Fibroblast of lung (primary cell): ENCODE results near the gene SOX13. TPM values are rescaled to one million over a fixed set of nuclear protein-coding genes. Genes with fewer than 3 reads are reported as not detected.

Experiments
- DNase-seq, 2 donors: peaks; one replicate each; pipeline versions ENCODE4 v3.0.0 to v3.0.0-alpha.2; 2010; ENCODE audit warnings: low read depth in 2 of 2
- H2AFZ ChIP-seq: 2 replicates; pipeline ENCODE4 v1.5.1; 2012; ENCODE audit warnings: low read length, control low read depth, inconsistent platforms
- H3K27ac ChIP-seq: 2 replicates; pipeline ENCODE4 v1.5.1; 2011; ENCODE audit warnings: low read length, control low read depth; ENCODE audit not compliant: insufficient read depth
- H3K27me3 ChIP-seq: 2 replicates; pipeline ENCODE4 v1.5.1; 2011; ENCODE audit warnings: mild to moderate bottlenecking, low read length; ENCODE audit not compliant: control insufficient read depth, insufficient read depth
- H3K36me3 ChIP-seq: 2 replicates; pipeline ENCODE4 v1.5.1; 2011; ENCODE audit warnings: low read length; ENCODE audit not compliant: control insufficient read depth, insufficient read depth
- H3K4me1 ChIP-seq: 2 replicates; pipeline ENCODE4 v1.5.1; 2011; ENCODE audit warnings: low read length; ENCODE audit not compliant: control insufficient read depth, insufficient read depth; ENCODE audit errors: extremely low read depth
- H3K4me2 ChIP-seq: 2 replicates; pipeline ENCODE4 v1.5.1; 2011; ENCODE audit warnings: low read length, control low read depth; ENCODE audit not compliant: insufficient read depth; ENCODE audit errors: extremely low read depth
- H3K4me3 ChIP-seq, 4 experiments: fragments of 200-600 bp in 1 of 4; sonication (generic) in 1 of 4; replicated peaks in 1 of 4; 2 replicates each; pipeline ENCODE4 v1.5.1; 2011 to 2016; ENCODE audit warnings: low read length in 4 of 4, low read depth in 3 of 4, mild to moderate bottlenecking in 3 of 4, control low read depth in 2 of 4, inconsistent platforms in 1 of 4, mixed read lengths in 1 of 4; ENCODE audit not compliant: insufficient read depth in 1 of 4; ENCODE audit errors: control extremely low read depth in 1 of 4
- H3K79me2 ChIP-seq: 2 replicates; pipeline ENCODE4 v1.5.1; 2012; ENCODE audit warnings: mild to moderate bottlenecking, low read length, inconsistent platforms; ENCODE audit not compliant: control insufficient read depth, insufficient read depth
- H3K9ac ChIP-seq: 2 replicates; pipeline ENCODE4 v1.5.1; 2011; ENCODE audit warnings: mild to moderate bottlenecking, low read length, control low read depth; ENCODE audit not compliant: insufficient read depth
- H3K9me3 ChIP-seq: 2 replicates; pipeline ENCODE4 v1.5.1; 2012; ENCODE audit warnings: low read depth, low read length; ENCODE audit not compliant: control insufficient read depth, insufficient read depth
- H4K20me1 ChIP-seq: 2 replicates; pipeline ENCODE4 v1.5.1; 2011; ENCODE audit warnings: low read length; ENCODE audit not compliant: control insufficient read depth, insufficient read depth; ENCODE audit errors: extremely low read depth
- CTCF ChIP-seq, 2 donors: IDR thresholded peaks in 1 of 2; conservative IDR thresholded peaks in 1 of 2; 1 replicate in 1 of 2; 2 replicates in 1 of 2; pipeline ENCODE4 v1.5.1; 2011 to 2012; ENCODE audit warnings: low read length in 2 of 2, control low read depth in 1 of 2, inconsistent platforms in 1 of 2, low read depth in 1 of 2, mild to moderate bottlenecking in 1 of 2
- EZH2 ChIP-seq: IDR thresholded peaks from 2 replicates; pipeline ENCODE4 v1.5.1; 2012; ENCODE audit warnings: low read length, control low read depth, mild to moderate bottlenecking; ENCODE audit errors: missing control alignments
- polyA plus RNA-seq, 2 donors: library from polyadenylated mRNA; depleted of rRNA in 1 of 2; stranded (reverse) in 1 of 2; unstranded in 1 of 2; fragments of >200 nt; gene quantifications; 2 replicates each; pipeline ENCODE4 v1.2.1, GENCODE V29; 2011 to 2012; ENCODE audit warnings: missing spikeins in 1 of 2
- total RNA-seq: library from RNA; depleted of rRNA; stranded (reverse); fragments of >200 nt; gene quantifications from 2 replicates; pipeline ENCODE4 v1.2.1, GENCODE V29; 2014

Gene SOX13
- total and polyA plus RNA-seq, 2 donors (not counting 1 experiment from before 2014, with no cell fraction given), result 2.0 to 5.5 TPM

- H4K20me1 ChIP-seq, result no peaks in the 10 kb centered on the region
- no peak for TF ChIP-seq CTCF (conservative IDR thresholded peaks at IDR 0.05 in 1 of 2, IDR thresholded peaks at IDR 0.05 in 1 of 2; ENCODE audit: low read depth in 1 of 2, low read length in 2 of 2)
- no peak for TF ChIP-seq EZH2
- no peak overlapping the region for H3K9ac ChIP-seq
- no peaks in the 10 kb centered on the region for H3K27me3 ChIP-seq
- H3K4me2 ChIP-seq, result no peak overlapping the region
- H3K27ac ChIP-seq, result no peak overlapping the region
- no peak overlapping the region for H3K4me3 ChIP-seq
- DNase-seq, result no peak
- no peaks in the 10 kb centered on the region for H3K79me2 ChIP-seq
- H3K9me3 ChIP-seq, result no peaks in the 10 kb centered on the region
- H3K36me3 ChIP-seq, result no peaks in the 10 kb centered on the region
- H2AFZ ChIP-seq, result no peak overlapping the region
- H3K4me1 ChIP-seq, result no peaks in the 10 kb centered on the region
Measured at GRCh38 chr1:204070895-204071294, 2.0 kb upstream of the SOX13 start.

DNA sequence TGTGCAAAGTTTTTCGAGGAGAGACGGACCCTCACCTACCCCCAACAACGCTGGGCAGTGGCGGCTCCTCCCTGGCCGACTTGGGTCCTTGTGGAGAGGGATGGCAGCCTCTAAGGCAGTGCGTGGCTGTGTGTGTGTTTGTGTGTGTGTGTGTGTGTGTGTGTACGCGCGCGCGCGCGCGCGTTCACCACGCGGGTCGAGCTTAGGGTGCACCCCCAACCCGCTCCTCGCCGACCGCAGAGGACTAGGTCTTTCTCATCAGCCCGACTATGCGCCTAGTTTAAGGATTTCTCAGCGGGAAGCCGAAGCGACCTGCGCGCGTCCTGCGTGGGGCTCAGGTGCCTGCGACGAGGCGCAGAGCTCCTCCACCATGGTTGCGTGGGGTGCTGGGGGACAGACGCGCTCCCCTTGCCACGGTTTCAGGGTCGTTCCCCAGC lies 940 bp downstream of the SOX13 start:
- H3K9ac ChIP-seq, result peak overlapping the region; percentile 67
- peak overlapping the region; percentile 94 for H3K4me2 ChIP-seq
- TF ChIP-seq CTCF (conservative IDR thresholded peaks at IDR 0.05 in 1 of 2, IDR thresholded peaks at IDR 0.05 in 1 of 2; ENCODE audit: low read depth in 1 of 2, low read length in 2 of 2) (no peak), EZH2 (no peak)
- no peaks in the 10 kb centered on the region for H3K9me3 ChIP-seq
- peak overlapping the region; percentile 46 to 72 (median 64) for H3K4me3 ChIP-seq
- DNase-seq, result peak; percentile 28 to 32
- H4K20me1 ChIP-seq, result no peaks in the 10 kb centered on the region
- H3K27me3 ChIP-seq, result no peaks in the 10 kb centered on the region
- peak overlapping the region; percentile 67 for H2AFZ ChIP-seq
- H3K79me2 ChIP-seq, result no peaks in the 10 kb centered on the region
- peak overlapping the region; percentile 52 for H3K27ac ChIP-seq
- H3K36me3 ChIP-seq, result no peaks in the 10 kb centered on the region
- peaks cover 17% of the 10 kb centered on the region for H3K4me1 ChIP-seq

DNA sequence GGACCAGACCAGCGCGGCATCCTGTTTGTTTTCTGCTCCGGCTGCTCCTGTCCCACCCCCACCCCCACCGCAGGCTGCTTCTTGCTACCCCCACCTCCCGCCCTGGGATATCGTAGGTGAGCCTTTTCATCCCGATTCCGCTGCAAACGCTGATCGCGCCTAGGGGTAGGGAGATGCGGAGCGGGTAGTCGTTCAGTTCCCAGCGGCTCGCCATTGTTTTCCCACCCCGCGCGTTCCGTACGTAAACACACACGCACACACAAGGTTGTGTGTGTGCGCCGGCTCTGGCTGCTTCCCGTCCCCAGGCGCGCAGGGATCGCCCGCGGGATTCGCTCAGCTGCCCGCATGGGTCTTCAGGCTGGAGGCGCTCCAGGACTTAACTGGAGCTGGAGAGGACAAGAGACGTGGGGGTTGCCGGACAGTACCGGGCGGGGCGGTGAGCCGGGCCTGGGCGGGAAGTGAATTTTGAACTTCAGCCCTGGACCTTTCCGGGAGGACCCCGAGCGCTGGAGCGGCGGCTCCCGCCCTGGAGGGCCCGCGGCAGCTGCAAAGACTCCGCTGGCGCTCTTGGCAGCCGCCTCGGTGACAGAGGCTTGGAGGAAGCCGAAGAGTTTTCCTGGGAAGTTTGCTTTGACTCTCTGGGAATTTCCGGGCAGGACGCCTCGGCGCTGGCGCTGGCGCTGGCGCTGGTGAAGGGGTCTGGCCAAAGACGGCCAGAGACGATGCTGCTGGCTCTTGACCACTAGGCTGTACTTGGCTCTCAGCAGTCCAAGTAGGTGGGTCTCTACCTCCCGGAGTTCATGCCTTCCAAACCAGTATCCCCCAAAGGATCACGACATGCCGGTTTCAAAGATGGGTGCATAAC lies 1.6 kb downstream of the SOX13 start:
- H3K27me3 ChIP-seq, result no peaks in the 10 kb centered on the region
- peak overlapping the region; percentile 49 for H3K27ac ChIP-seq
- H3K79me2 ChIP-seq, result no peaks in the 10 kb centered on the region
- H3K4me1 ChIP-seq, result peaks cover 17% of the 10 kb centered on the region
- H2AFZ ChIP-seq, result peak overlapping the region; percentile 61
- H4K20me1 ChIP-seq, result no peaks in the 10 kb centered on the region
- no peaks in the 10 kb centered on the region for H3K36me3 ChIP-seq
- H3K9me3 ChIP-seq, result no peaks in the 10 kb centered on the region
- peak overlapping the region; percentile 67 for H3K9ac ChIP-seq
- H3K4me2 ChIP-seq, result peak overlapping the region; percentile 94
- peak overlapping the region; percentile 46 to 72 (median 64) for H3K4me3 ChIP-seq
- TF ChIP-seq EZH2 (no peak), CTCF (conservative IDR thresholded peaks at IDR 0.05 in 1 of 2, IDR thresholded peaks at IDR 0.05 in 1 of 2; ENCODE audit: low read depth in 1 of 2, low read length in 2 of 2) (no peak)
- DNase-seq, result peak; percentile 68 to 69
